K562 (cell line): Measurements from ENCODE around the gene PIK3R1. TPM values are rescaled to one million over a fixed set of nuclear protein-coding genes. Genes with fewer than 3 reads are reported as not detected.

Experiments
- ATAC-seq: fragments of 200-7000 bp; cut with Tn5 transposase; 3 replicates; pipeline ENCODE4 v1.9.1; 2020; ENCODE audit warnings: moderate library complexity
- BruUV-seq: library from RNA; stranded (reverse); fragments of 400-500 nt; replicated peaks from 2 replicates; lab custom pipeline; 2021; lab: Mats Ljungman, UMichigan
- CTCF ChIA-PET: fragments of 300-600 bp; formaldehyde crosslinking; extraction: SDS; loops from one replicate; lab custom pipeline; 2021; ENCODE audit warnings: low intra/inter-chr PET ratio; lab: Yijun Ruan, JAX
- POLR2A ChIA-PET: fragments of 300-600, 350-650 bp; sonication (Branson Sonifier 250); formaldehyde crosslinking; extraction: SDS; loops from one replicate; lab custom pipeline; 2021; ENCODE audit warnings: antibody characterized with exemption, inconsistent platforms; lab: Yijun Ruan, JAX
- DNase-seq, 4 experiments: peaks; one replicate each; pipeline versions ENCODE4 v3.0.0 to v3.0.0-alpha.2; 2011 to 2018; ENCODE audit warnings: low spot score in 3 of 4, mixed read lengths in 3 of 4; ENCODE audit errors: extremely low read depth in 1 of 4
- FAIRE-seq: peaks from 2 replicates; lab custom pipeline; 2011; peaks lifted over from hg19 to GRCh38; lab: Jason Lieb, UNC
- H2AFZ ChIP-seq: 2 replicates; pipeline ENCODE4 v1.6.0; 2011; ENCODE audit warnings: low read depth, low read length, control low read depth, inconsistent platforms
- H3K27ac ChIP-seq: fragments of 200-600 bp; 3 replicates; pipeline ENCODE4 v1.8.0; 2011; ENCODE audit warnings: low read depth, mild to moderate bottlenecking, control low read depth, inconsistent platforms, low read length, moderate library complexity, mixed read lengths; ENCODE audit errors: extremely low read depth
- H3K27me3 ChIP-seq, 2 experiments: fragments of 300-600 bp in 1 of 2; 2 replicates in 1 of 2; 3 replicates in 1 of 2; pipeline versions ENCODE4 v1.6.0 to v1.8.0; 2011; ENCODE audit warnings: inconsistent platforms in 2 of 2, low read length in 2 of 2, mild to moderate bottlenecking in 1 of 2, mixed read lengths in 1 of 2, moderate library complexity in 1 of 2; ENCODE audit not compliant: control insufficient read depth in 2 of 2, insufficient read depth in 2 of 2
- H3K36me3 ChIP-seq: fragments of 300-600 bp; 3 replicates; pipeline ENCODE4 v1.8.0; 2011; ENCODE audit warnings: mild to moderate bottlenecking, low read length, inconsistent platforms; ENCODE audit not compliant: control insufficient read depth, insufficient read depth
- H3K4me1 ChIP-seq, 2 experiments: fragments of 200-600 bp in 1 of 2; replicated peaks in 1 of 2; 2 replicates in 1 of 2; 3 replicates in 1 of 2; pipeline versions ENCODE4 v1.5.1 to v1.8.0; 2011; ENCODE audit warnings: inconsistent platforms in 2 of 2, low read length in 2 of 2, mild to moderate bottlenecking in 1 of 2, mixed read lengths in 1 of 2, moderate library complexity in 1 of 2; ENCODE audit not compliant: control insufficient read depth in 2 of 2, insufficient read depth in 2 of 2
- H3K4me2 ChIP-seq: 2 replicates; pipeline ENCODE4 v1.6.1; 2011; ENCODE audit warnings: low read length, control low read depth, inconsistent platforms, mixed read lengths; ENCODE audit not compliant: insufficient read depth
- H3K4me3 ChIP-seq: fragments of 200-600 bp; sonication (generic), shearing (Covaris generic); 2 replicates; pipeline ENCODE4 v1.5.1; 2016; ENCODE audit warnings: control low read depth, inconsistent platforms
- H3K79me2 ChIP-seq: fragments of 200-600 bp; 3 replicates; pipeline ENCODE4 v1.8.0; 2011; ENCODE audit warnings: low read length, inconsistent platforms; ENCODE audit not compliant: control insufficient read depth, insufficient read depth
- H3K9ac ChIP-seq, 2 experiments: 2 replicates each; pipeline versions ENCODE4 v1.6.0 to v1.6.1; 2011; ENCODE audit warnings: low read depth in 2 of 2, low read length in 2 of 2, control low read depth in 1 of 2, inconsistent platforms in 1 of 2, mild to moderate bottlenecking in 1 of 2, mixed read lengths in 1 of 2; ENCODE audit not compliant: insufficient read depth in 1 of 2
- H3K9me1 ChIP-seq: one replicate; pipeline ENCODE4 v1.6.0; 2011; ENCODE audit warnings: inconsistent platforms, mild to moderate bottlenecking, low read length, moderate library complexity; ENCODE audit not compliant: control insufficient read depth, insufficient read depth
- H3K9me3 ChIP-seq: replicated peaks from 2 replicates; pipeline ENCODE4 v1.5.1; 2011; ENCODE audit warnings: low read depth, low read length, inconsistent platforms; ENCODE audit not compliant: control insufficient read depth, insufficient read depth
- H4K20me1 ChIP-seq: replicated peaks from 2 replicates; pipeline ENCODE4 v1.6.1; 2011; ENCODE audit warnings: low read length, inconsistent platforms, mixed read lengths; ENCODE audit not compliant: control insufficient read depth, insufficient read depth
- CEBPB ChIP-seq: fragments of 450-650 bp; IDR thresholded peaks from 2 replicates; pipeline ENCODE4 v1.6.1; 2016; ENCODE audit warnings: missing genetic modification characterization, missing compliant biosample characterization
- EGR1 ChIP-seq: fragments of 450-650 bp; conservative IDR thresholded peaks from 2 replicates; pipeline ENCODE4 v1.6.1; 2017; ENCODE audit warnings: mild to moderate bottlenecking
- EHMT2 ChIP-seq: fragments of 450-650 bp; IDR thresholded peaks from 2 replicates; pipeline ENCODE4 v1.6.1; 2018; ENCODE audit warnings: antibody characterized with exemption
- EP300 ChIP-seq: IDR thresholded peaks from 2 replicates; pipeline ENCODE4 v1.6.1; 2012; ENCODE audit warnings: low read length, improper control_type of control experiment
- EWSR1 ChIP-seq: fragments of 450-650 bp; IDR thresholded peaks from 2 replicates; pipeline ENCODE4 v1.6.1; 2018; ENCODE audit warnings: borderline replicate concordance, mild to moderate bottlenecking, low read depth, moderate library complexity; ENCODE audit not compliant: partially characterized antibody
- KDM5B ChIP-seq: fragments of 200-600 bp; sonication (generic); IDR thresholded peaks from 2 replicates; pipeline ENCODE4 v1.6.1; 2012; ENCODE audit warnings: low read depth, mild to moderate bottlenecking, moderate library complexity, low read length, control low read depth, inconsistent platforms; ENCODE audit not compliant: insufficient replicate concordance
- MAZ ChIP-seq, 2 experiments: fragments of 450-650 bp in 1 of 2; sonication (generic) in 1 of 2; formaldehyde crosslinking; IDR thresholded peaks in 1 of 2; conservative IDR thresholded peaks in 1 of 2; 2 replicates each; pipeline versions ENCODE4 v1.4.0 to v1.5.0; 2020; ENCODE audit warnings: mild to moderate bottlenecking in 1 of 2, missing genetic modification reagents in 1 of 2
- PHF8 ChIP-seq: fragments of 200-600 bp; sonication (generic); IDR thresholded peaks from 2 replicates; pipeline ENCODE4 v1.6.1; 2012; ENCODE audit warnings: mixed run types, mild to moderate bottlenecking, inconsistent platforms, low read length, moderate library complexity, borderline replicate concordance
- PRPF4 ChIP-seq: fragments of 200-400 bp; formaldehyde crosslinking; IDR thresholded peaks from one replicate; pipeline ENCODE4 v1.6.1; 2017; ENCODE audit warnings: low read length, low read depth, mild to moderate bottlenecking; ENCODE audit not compliant: insufficient read depth, poor library complexity, severe bottlenecking
- SMAD1 ChIP-seq: fragments of 150-350 bp; IDR thresholded peaks from 2 replicates; pipeline ENCODE4 v1.6.1; 2014; ENCODE audit warnings: low read length, low read depth; ENCODE audit not compliant: partially characterized antibody
- SMC3 ChIP-seq: conservative IDR thresholded peaks from 2 replicates; pipeline ENCODE4 v1.6.1; 2011; ENCODE audit warnings: low read depth, low read length, improper control_type of control experiment; ENCODE audit not compliant: insufficient read depth
- SNRNP70 ChIP-seq: fragments of 200-400 bp; formaldehyde crosslinking; optimal IDR thresholded peaks from 2 replicates; pipeline ENCODE3; 2017; ENCODE audit warnings: low read depth, low read length
- ZBTB8A ChIP-seq: fragments of 450-650 bp; IDR thresholded peaks from 2 replicates; pipeline ENCODE4 v1.6.1; 2018; ENCODE audit warnings: mild to moderate bottlenecking, moderate library complexity; ENCODE audit not compliant: partially characterized antibody
- ZNF274 ChIP-seq: IDR thresholded peaks from 2 replicates; pipeline ENCODE4 v1.6.1; 2011; ENCODE audit warnings: low read depth, mild to moderate bottlenecking, low read length, moderate library complexity, borderline replicate concordance
- ZNF586 ChIP-seq: fragments of 450-650 bp; formaldehyde crosslinking; conservative IDR thresholded peaks from 2 replicates; pipeline ENCODE4 v1.4.0; 2020; ENCODE audit warnings: mild to moderate bottlenecking, moderate library complexity
- ZNF717 ChIP-seq: fragments of 250-450 bp; sonication (Bioruptor Pico); IDR thresholded peaks from 2 replicates; pipeline ENCODE4 v1.5.0; 2021
- WGBS: fragments of 100-300 bp; shearing (Covaris generic); methylation state at CpG from one replicate; pipeline ENCODE4 v1.1.6; 2016; ENCODE audit warnings: low coverage, mixed read lengths; ENCODE audit not compliant: insufficient coverage; ENCODE audit errors: missing lambda C conversion rate; 5-methylcytosine and 5-hydroxymethylcytosine counted together
- in situ Hi-C: fragments of 300-500 bp; cut with MboI; formaldehyde crosslinking; loops from 4 replicates; pipeline ENCODE4 v1.15.0; 2018; ENCODE audit warnings: inconsistent platforms, mixed read lengths
- intact Hi-C: fragments of 100-400 bp; cut with micrococcal nuclease; formaldehyde crosslinking; loops from 2 replicates; pipeline ENCODE4 v1.14.2; 2022
- polyA plus RNA-seq, 8 experiments: library from polyadenylated mRNA; depleted of rRNA in 4 of 8; stranded (reverse) in 5 of 8; unstranded in 3 of 8; fragments of >200 nt; fragmentation: Nextera tagmentation in 2 of 8; fragmentation: Illumina TruSeq in 1 of 8; extraction: Ambion mirVana in 2 of 8; extraction: Trizol in 1 of 8; gene quantifications; 2 replicates each; pipeline versions ENCODE4 v1.2.1 to v1.2.3, GENCODE V29; 2011 to 2014; ENCODE audit warnings: inconsistent platforms in 1 of 8, missing spikeins in 1 of 8
- total RNA-seq, 7 experiments: library from RNA; depleted of rRNA in 6 of 7; stranded (reverse); fragments of >200 nt in 6 of 7; fragmentation: Illumina TruSeq in 2 of 7; extraction: Trizol in 2 of 7; gene quantifications; 2 replicates each; pipeline versions ENCODE4 v1.2.1 to v1.2.3, GENCODE V29; 2011 to 2021; ENCODE audit warnings: low replicate concordance in 1 of 7
- TF ChIP-seq, protein P1 (sequence below): sonication (generic); formaldehyde crosslinking; IDR thresholded peaks from 2 replicates; pipeline ENCODE4 v1.8.0; 2022; ENCODE audit warnings: mild to moderate bottlenecking, missing genetic modification reagents, borderline replicate concordance
- TF ChIP-seq, protein P2 (sequence below): sonication (generic); formaldehyde crosslinking; IDR thresholded peaks from 2 replicates; pipeline ENCODE4 v1.8.1; 2023; ENCODE audit warnings: mild to moderate bottlenecking, missing genetic modification reagents, moderate library complexity

PIK3R1 gene
- total and polyA plus RNA-seq, 9 of the 15 experiments (the other 6 are each of a cell fraction or from before 2014, with no cell fraction given): 1.1 to 9.7 (median 4.8) TPM

DNA sequence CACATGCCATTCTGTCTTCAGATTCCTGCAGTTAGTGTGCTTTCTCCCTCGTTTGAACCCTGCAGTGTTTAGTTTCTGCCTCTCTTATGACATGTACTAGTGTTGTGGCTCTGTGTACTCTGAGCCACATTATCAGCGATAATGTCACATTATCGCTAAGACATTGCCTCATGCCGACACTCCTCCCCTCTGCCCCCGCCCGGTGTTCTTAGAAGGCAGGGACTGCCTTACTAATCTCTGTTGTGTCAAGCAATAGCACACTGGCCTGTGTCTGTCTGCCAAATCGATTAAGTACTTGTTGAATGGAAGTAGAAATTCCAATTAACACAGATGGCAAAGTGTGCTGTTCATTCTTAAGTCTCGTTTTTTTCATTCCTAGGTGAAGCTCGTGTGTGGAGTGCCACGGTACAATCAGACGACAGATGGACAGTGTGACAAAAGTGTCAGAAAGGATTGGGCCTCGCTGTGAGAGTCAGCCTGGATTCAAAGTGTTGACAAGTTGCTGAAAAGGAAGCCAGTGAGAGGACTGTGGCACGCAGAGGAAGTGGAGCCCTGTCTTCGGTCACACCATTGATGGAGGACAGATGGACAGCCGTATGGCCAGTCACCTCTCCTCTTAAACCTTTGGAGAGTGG lies 10.5 kb downstream of the PIK3R1 start:
- Histone ChIP-seq H3K27ac (no peak overlapping the region), H2AFZ (peak overlapping the region; percentile 16; the same call in 1 of the 2 replicates), H3K27me3 (peaks cover 3 to 5% of the 10 kb centered on the region in 2 experiments; a peak in 2 of 5 replicates), H3K9ac (no peak overlapping the region; a peak in 1 of 4 replicates), H3K4me1 (peaks cover 8 to 13% of the 10 kb centered on the region in 2 experiments; a peak in 4 of 5 replicates), H3K79me2 (no peaks in the 10 kb centered on the region), H3K9me3 (no peaks in the 10 kb centered on the region), H3K9me1 (no peaks in the 10 kb centered on the region), H3K4me2 (peak overlapping the region; percentile 55), H3K4me3 (no peak overlapping the region), H3K36me3 (no peaks in the 10 kb centered on the region), H4K20me1 (peaks cover 15% of the 10 kb centered on the region; the same call in 1 of the 2 replicates)
- intact Hi-C loops: no loop called here
- in situ Hi-C loops: no loop called here
- no TSS peak for BruUV-seq
- WGBS: 24% methylated on average over 15 of the region's 15 CpGs
- FAIRE-seq: peak; percentile 71
- POLR2A ChIA-PET: interaction anchor here (0.7 to 1.4 kb wide), 2 partner anchors 10 to 35 kb away, joined by 4 to 5 read pairs; partner anchors contain the start of gene PIK3R1
- DNase-seq: peak in 2 of 4 experiments; percentile 34 to 66
- CTCF ChIA-PET: no interaction called here
- ATAC-seq: peak; percentile 92
- TF ChIP-seq, protein P1, sequence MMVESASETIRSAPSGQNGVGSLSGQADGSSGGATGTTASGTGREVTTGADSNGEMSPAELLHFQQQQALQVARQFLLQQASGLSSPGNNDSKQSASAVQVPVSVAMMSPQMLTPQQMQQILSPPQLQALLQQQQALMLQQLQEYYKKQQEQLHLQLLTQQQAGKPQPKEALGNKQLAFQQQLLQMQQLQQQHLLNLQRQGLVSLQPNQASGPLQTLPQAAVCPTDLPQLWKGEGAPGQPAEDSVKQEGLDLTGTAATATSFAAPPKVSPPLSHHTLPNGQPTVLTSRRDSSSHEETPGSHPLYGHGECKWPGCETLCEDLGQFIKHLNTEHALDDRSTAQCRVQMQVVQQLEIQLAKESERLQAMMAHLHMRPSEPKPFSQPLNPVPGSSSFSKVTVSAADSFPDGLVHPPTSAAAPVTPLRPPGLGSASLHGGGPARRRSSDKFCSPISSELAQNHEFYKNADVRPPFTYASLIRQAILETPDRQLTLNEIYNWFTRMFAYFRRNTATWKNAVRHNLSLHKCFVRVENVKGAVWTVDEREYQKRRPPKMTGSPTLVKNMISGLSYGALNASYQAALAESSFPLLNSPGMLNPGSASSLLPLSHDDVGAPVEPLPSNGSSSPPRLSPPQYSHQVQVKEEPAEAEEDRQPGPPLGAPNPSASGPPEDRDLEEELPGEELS (CRISPR knock-in tag): no peak
- TF ChIP-seq PRPF4: no peak
- TF ChIP-seq CEBPB: peak; percentile 88
- TF ChIP-seq KDM5B: no peak
- TF ChIP-seq ZNF586 (CRISPR knock-in tag): no peak
- no peak for TF ChIP-seq ZNF717 (CRISPR knock-in tag)
- TF ChIP-seq EWSR1: no peak
- no peak for TF ChIP-seq EHMT2
- TF ChIP-seq SMAD1: no peak
- TF ChIP-seq MAZ (CRISPR knock-in tag; conservative IDR thresholded peaks at IDR 0.05 in 1 of 2, IDR thresholded peaks at IDR 0.05 in 1 of 2): peak; percentile 76 to 87
- TF ChIP-seq, protein P2, sequence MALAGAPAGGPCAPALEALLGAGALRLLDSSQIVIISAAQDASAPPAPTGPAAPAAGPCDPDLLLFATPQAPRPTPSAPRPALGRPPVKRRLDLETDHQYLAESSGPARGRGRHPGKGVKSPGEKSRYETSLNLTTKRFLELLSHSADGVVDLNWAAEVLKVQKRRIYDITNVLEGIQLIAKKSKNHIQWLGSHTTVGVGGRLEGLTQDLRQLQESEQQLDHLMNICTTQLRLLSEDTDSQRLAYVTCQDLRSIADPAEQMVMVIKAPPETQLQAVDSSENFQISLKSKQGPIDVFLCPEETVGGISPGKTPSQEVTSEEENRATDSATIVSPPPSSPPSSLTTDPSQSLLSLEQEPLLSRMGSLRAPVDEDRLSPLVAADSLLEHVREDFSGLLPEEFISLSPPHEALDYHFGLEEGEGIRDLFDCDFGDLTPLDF: no peak
- no peak for TF ChIP-seq PHF8
- peak; percentile 23; the same call in 1 of the 2 replicates for TF ChIP-seq EGR1
- no peak for TF ChIP-seq SMC3
- TF ChIP-seq EP300: peak; percentile 26; the same call in 1 of the 2 replicates
- no peak for TF ChIP-seq SNRNP70
- TF ChIP-seq ZNF274: no peak
- no peak for TF ChIP-seq ZBTB8A
